GM12878 (cell line): Measurements from ENCODE around the gene HSPA2. TPM values are rescaled to one million over a fixed set of nuclear protein-coding genes. Genes with fewer than 3 reads are reported as not detected.
A peak's percentile ranks its signal among the peaks of the same experiment; 100 is the strongest.

ENCODE experiments used
- ATAC-seq: fragments of 200-7000 bp; cut with Tn5 transposase; 3 replicates; pipeline ENCODE4 v1.9.1; 2020; ENCODE audit warnings: mild to moderate bottlenecking, moderate library complexity
- BruUV-seq: library from RNA; stranded (reverse); fragments of 400-500 nt; replicated peaks from 2 replicates; lab custom pipeline; 2021; lab: Mats Ljungman, UMichigan
- CTCF ChIA-PET: fragments of 300-600 bp; sonication (Branson Sonifier 250); formaldehyde crosslinking; extraction: SDS; loops from one replicate; lab custom pipeline; 2021; ENCODE audit warnings: inconsistent platforms; lab: Yijun Ruan, JAX
- POLR2A ChIA-PET: fragments of 350-600 bp; formaldehyde crosslinking; extraction: SDS; loops from one replicate; lab custom pipeline; 2021; ENCODE audit warnings: inconsistent platforms; lab: Charles Lee
- RAD21 ChIA-PET: fragments of 300-600 bp; sonication (Branson Sonifier 250); formaldehyde crosslinking; loops from one replicate; lab custom pipeline; 2023; ENCODE audit warnings: antibody characterized with exemption; ENCODE audit not compliant: unreplicated experiment; lab: Charles Lee
- SMC1A ChIA-PET: fragments of 300-600 bp; sonication (Branson Sonifier 250); formaldehyde crosslinking; loops from one replicate; lab custom pipeline; 2023; ENCODE audit not compliant: unreplicated experiment, uncharacterized antibody; lab: Charles Lee
- DNase-seq: peaks from one replicate; pipeline ENCODE4 v3.0.0-alpha.2; 2011; ENCODE audit warnings: low read depth, low spot score
- FAIRE-seq: peaks from 3 replicates; lab custom pipeline; 2011; peaks lifted over from hg19 to GRCh38; lab: Jason Lieb, UNC
- H2AFZ ChIP-seq: 2 replicates; pipeline ENCODE4 v1.6.0; 2011; ENCODE audit warnings: low read depth, low read length, control low read depth; ENCODE audit not compliant: control insufficient read depth
- H3K27ac ChIP-seq: 2 replicates; pipeline ENCODE4 v1.5.1; 2011; ENCODE audit warnings: control low read depth; ENCODE audit not compliant: control insufficient read depth, insufficient read depth
- H3K27me3 ChIP-seq, 2 experiments: replicated peaks in 1 of 2; 2 replicates each; pipeline versions ENCODE4 v1.6.0 to v1.6.1; 2011; ENCODE audit warnings: low read length in 1 of 2; ENCODE audit not compliant: control insufficient read depth in 2 of 2, insufficient read depth in 2 of 2
- H3K36me3 ChIP-seq, 2 experiments: 2 replicates each; pipeline ENCODE4 v1.5.1; 2011; ENCODE audit warnings: low read length in 1 of 2; ENCODE audit not compliant: control insufficient read depth in 2 of 2, insufficient read depth in 2 of 2
- H3K4me1 ChIP-seq: 2 replicates; pipeline ENCODE4 v1.6.1; 2011; ENCODE audit warnings: mild to moderate bottlenecking, low read length, moderate library complexity, mixed read lengths; ENCODE audit not compliant: control insufficient read depth, insufficient read depth
- H3K4me2 ChIP-seq: 2 replicates; pipeline ENCODE4 v1.6.0; 2011; ENCODE audit warnings: control low read depth; ENCODE audit not compliant: control insufficient read depth, insufficient read depth
- H3K4me3 ChIP-seq: fragments of 200-600 bp; sonication (generic); 2 replicates; pipeline ENCODE4 v1.5.1; 2016
- H3K79me2 ChIP-seq: 2 replicates; pipeline ENCODE4 v1.6.0; 2011; ENCODE audit warnings: low read length; ENCODE audit not compliant: control insufficient read depth, insufficient read depth
- H3K9ac ChIP-seq: 2 replicates; pipeline ENCODE4 v1.8.0; 2011; ENCODE audit warnings: low read length, control low read depth, mixed read lengths; ENCODE audit not compliant: control insufficient read depth, insufficient read depth
- H3K9me3 ChIP-seq: replicated peaks from 3 replicates; pipeline ENCODE4 v1.5.1; 2011; ENCODE audit warnings: mild to moderate bottlenecking, low read length; ENCODE audit not compliant: control insufficient read depth, insufficient read depth
- H4K20me1 ChIP-seq: 2 replicates; pipeline ENCODE4 v1.6.0; 2011; ENCODE audit not compliant: control insufficient read depth, insufficient read depth
- ATF2 ChIP-seq: IDR thresholded peaks from 2 replicates; pipeline ENCODE4 v1.6.1; 2012; ENCODE audit warnings: low read length, inconsistent platforms
- ATF7 ChIP-seq: fragments of 450-650 bp; IDR thresholded peaks from 2 replicates; pipeline ENCODE4 v1.6.1; 2016; ENCODE audit warnings: low read depth, mild to moderate bottlenecking
- BRCA1 ChIP-seq: IDR thresholded peaks from 2 replicates; pipeline ENCODE4 v1.6.1; 2011; ENCODE audit warnings: low read depth, low read length, improper control_type of control experiment
- CHD2 ChIP-seq: IDR thresholded peaks from 2 replicates; pipeline ENCODE4 v1.6.1; 2011; ENCODE audit warnings: low read depth, low read length, improper control_type of control experiment, borderline replicate concordance
- CREM ChIP-seq: IDR thresholded peaks from 2 replicates; pipeline ENCODE4 v1.6.1; 2014; ENCODE audit warnings: antibody characterized with exemption, low read depth
- EGR1 ChIP-seq, 2 experiments: IDR thresholded peaks; 1 replicate in 1 of 2; 2 replicates in 1 of 2; pipeline ENCODE4 v1.6.1; 2011 to 2012; ENCODE audit warnings: low read depth in 2 of 2, low read length in 2 of 2, borderline replicate concordance in 1 of 2, mild to moderate bottlenecking in 1 of 2, moderate library complexity in 1 of 2
- RAD51 ChIP-seq: fragments of 450-650 bp; IDR thresholded peaks from 2 replicates; pipeline ENCODE4 v1.6.1; 2016; ENCODE audit warnings: moderate library complexity, mild to moderate bottlenecking, inconsistent platforms
- REST ChIP-seq: IDR thresholded peaks from 2 replicates; pipeline ENCODE4 v1.6.1; 2012; ENCODE audit warnings: mild to moderate bottlenecking, low read depth, low read length
- SIN3A ChIP-seq: IDR thresholded peaks from 2 replicates; pipeline ENCODE4 v1.6.1; 2012; ENCODE audit warnings: low read depth, low read length, improper control_type of control experiment
- TARDBP ChIP-seq: IDR thresholded peaks from 2 replicates; pipeline ENCODE4 v1.6.1; 2016; ENCODE audit warnings: borderline replicate concordance
- ZZZ3 ChIP-seq: IDR thresholded peaks from 2 replicates; pipeline ENCODE4 v1.6.1; 2011; ENCODE audit warnings: low read depth; ENCODE audit not compliant: control insufficient read depth, insufficient read length
- WGBS: methylation state at CpG from one replicate; pipeline ENCODE4 v1.1.6; 2016; ENCODE audit warnings: low lambda C conversion rate; ENCODE audit not compliant: insufficient replicate concordance, insufficient coverage; ENCODE audit errors: missing lambda C conversion rate; 5-methylcytosine and 5-hydroxymethylcytosine counted together
- in situ Hi-C: fragments of 300-500 bp; cut with MboI; formaldehyde crosslinking; loops from 9 replicates; pipeline ENCODE4 v1.14.3; 2018; ENCODE audit warnings: mixed read lengths
- intact Hi-C: fragments of 100-400 bp; cut with micrococcal nuclease; formaldehyde crosslinking; loops from one replicate; pipeline ENCODE4 v1.14.2; 2022; ENCODE audit not compliant: unreplicated experiment
- polyA plus RNA-seq, 11 experiments: library from polyadenylated mRNA; depleted of rRNA in 4 of 11; unstranded in 6 of 11; stranded (reverse) in 5 of 11; fragments of >200 nt; fragmentation: Nextera tagmentation in 4 of 11; fragmentation: Illumina TruSeq in 1 of 11; extraction: Ambion mirVana in 4 of 11; extraction: Trizol in 1 of 11; gene quantifications; 1 replicate in 1 of 11; 2 replicates in 10 of 11; pipeline versions ENCODE4 v1.2.1 to v1.2.3, GENCODE V29; 2011 to 2016; ENCODE audit warnings: inconsistent platforms in 2 of 11, missing spikeins in 2 of 11, low read depth in 1 of 11
- total RNA-seq, 4 experiments: library from RNA; depleted of rRNA in 3 of 4; stranded (reverse); fragments of >200 nt in 3 of 4; fragmentation: Illumina TruSeq in 1 of 4; extraction: Trizol in 1 of 4; gene quantifications; 2 replicates each; pipeline versions ENCODE4 v1.2.1 to v1.2.3, GENCODE V29; 2013 to 2021
- TF ChIP-seq, protein P1 (sequence below): fragments of 450-650 bp; IDR thresholded peaks from 2 replicates; pipeline ENCODE4 v1.6.1; 2017; ENCODE audit warnings: borderline replicate concordance
- TF ChIP-seq, protein P2 (sequence below): fragments of 150-350 bp; IDR thresholded peaks from 2 replicates; pipeline ENCODE4 v1.6.1; 2014; ENCODE audit warnings: mild to moderate bottlenecking, low read depth, low read length

HSPA2 gene
- total and polyA plus RNA-seq, 10 of the 15 experiments (the other 5 are each of a cell fraction or from before 2014, with no cell fraction given), result 0.02 to 1.2 (median 0.65) TPM

DNA sequence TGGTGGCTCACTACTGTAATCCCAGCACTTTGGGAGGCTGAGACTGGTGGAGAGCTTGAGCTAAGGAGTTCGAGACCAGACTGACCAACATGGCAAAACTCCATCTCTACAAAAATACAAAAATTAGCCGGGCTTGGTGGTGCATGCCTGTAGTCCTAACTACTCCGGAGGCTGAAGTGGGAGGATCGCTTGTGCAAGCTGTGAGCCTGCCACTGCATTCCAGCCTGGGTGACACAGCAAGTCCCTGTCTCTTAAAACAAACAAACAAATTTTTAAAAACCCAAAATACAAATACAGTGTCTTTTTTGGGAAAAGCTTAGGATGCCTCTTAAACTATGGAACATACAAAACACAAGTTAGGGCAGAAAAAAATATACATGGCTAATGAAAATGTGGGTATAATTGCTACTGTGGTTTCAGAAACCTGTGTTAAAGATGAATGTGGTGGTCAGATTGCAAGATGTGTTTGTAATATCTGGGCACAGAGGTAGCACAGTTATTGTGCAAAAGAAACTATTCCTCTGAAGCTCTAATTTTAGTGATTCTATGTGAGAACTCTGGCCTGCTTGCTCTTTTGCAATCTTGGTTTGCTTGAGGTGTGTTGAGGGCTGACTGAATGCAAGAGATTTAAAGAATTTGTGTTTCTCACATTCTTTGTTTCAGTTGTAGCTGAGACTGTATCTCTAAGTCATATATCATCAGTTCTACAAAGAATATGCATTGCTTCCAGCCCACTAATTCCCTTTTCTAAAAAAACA, 3.9 kb upstream of the HSPA2 start (continued):
- no peak for TF ChIP-seq ATF2
- no peak for TF ChIP-seq CHD2
- TF ChIP-seq SIN3A, result no peak
- no peak for TF ChIP-seq ATF7
- no peak for TF ChIP-seq BRCA1
- TF ChIP-seq, protein P1, sequence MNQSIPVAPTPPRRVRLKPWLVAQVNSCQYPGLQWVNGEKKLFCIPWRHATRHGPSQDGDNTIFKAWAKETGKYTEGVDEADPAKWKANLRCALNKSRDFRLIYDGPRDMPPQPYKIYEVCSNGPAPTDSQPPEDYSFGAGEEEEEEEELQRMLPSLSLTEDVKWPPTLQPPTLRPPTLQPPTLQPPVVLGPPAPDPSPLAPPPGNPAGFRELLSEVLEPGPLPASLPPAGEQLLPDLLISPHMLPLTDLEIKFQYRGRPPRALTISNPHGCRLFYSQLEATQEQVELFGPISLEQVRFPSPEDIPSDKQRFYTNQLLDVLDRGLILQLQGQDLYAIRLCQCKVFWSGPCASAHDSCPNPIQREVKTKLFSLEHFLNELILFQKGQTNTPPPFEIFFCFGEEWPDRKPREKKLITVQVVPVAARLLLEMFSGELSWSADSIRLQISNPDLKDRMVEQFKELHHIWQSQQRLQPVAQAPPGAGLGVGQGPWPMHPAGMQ, result no peak

- POLR2A ChIA-PET, result no interaction called here
- H4K20me1 ChIP-seq, result no peaks in the 10 kb centered on the region
- peaks cover 4% of the 10 kb centered on the region; the same call in 1 of the 2 replicates for H3K4me1 ChIP-seq
- H3K4me2 ChIP-seq, result peak overlapping the region; percentile 26; the same call in 1 of the 2 replicates
- CTCF ChIA-PET, result no interaction called here
- H2AFZ ChIP-seq, result no peak overlapping the region
- H3K4me3 ChIP-seq, result no peak overlapping the region
- H3K9ac ChIP-seq, result no peak overlapping the region
- RAD21 ChIA-PET, result no interaction called here
- no peaks in the 10 kb centered on the region for H3K36me3 ChIP-seq
- intact Hi-C loops, result loop anchor here (2.0 to 5.0 kb wide), 3 partner anchors 37 to 221 kb away; partner anchors contain the start of gene ZBTB1
- H3K79me2 ChIP-seq, result no peaks in the 10 kb centered on the region
- FAIRE-seq (no peak), ATAC-seq (no peak), DNase-seq (no peak)
- peaks cover 6 to 9% of the 10 kb centered on the region in 2 experiments for H3K27me3 ChIP-seq
- 93% methylated on average over 73 of the region's 73 CpGs for WGBS
- SMC1A ChIA-PET, result no interaction called here
- H3K27ac ChIP-seq, result no peak overlapping the region
- in situ Hi-C loops, result no loop called here
- BruUV-seq, result no TSS peak
- H3K9me3 ChIP-seq, result peaks cover 15% of the 10 kb centered on the region; the same call in 2 of the 3 replicates
- TF ChIP-seq ZZZ3 (no peak), RAD51 (no peak), REST (no peak), EGR1 (IDR thresholded peaks at IDR 0.05; ENCODE audit: borderline replicate concordance in 1 of 2, low read depth in 2 of 2, low read length in 2 of 2) (no peak), BRCA1 (no peak), TARDBP (no peak), CREM (no peak)
- TF ChIP-seq, protein P2, sequence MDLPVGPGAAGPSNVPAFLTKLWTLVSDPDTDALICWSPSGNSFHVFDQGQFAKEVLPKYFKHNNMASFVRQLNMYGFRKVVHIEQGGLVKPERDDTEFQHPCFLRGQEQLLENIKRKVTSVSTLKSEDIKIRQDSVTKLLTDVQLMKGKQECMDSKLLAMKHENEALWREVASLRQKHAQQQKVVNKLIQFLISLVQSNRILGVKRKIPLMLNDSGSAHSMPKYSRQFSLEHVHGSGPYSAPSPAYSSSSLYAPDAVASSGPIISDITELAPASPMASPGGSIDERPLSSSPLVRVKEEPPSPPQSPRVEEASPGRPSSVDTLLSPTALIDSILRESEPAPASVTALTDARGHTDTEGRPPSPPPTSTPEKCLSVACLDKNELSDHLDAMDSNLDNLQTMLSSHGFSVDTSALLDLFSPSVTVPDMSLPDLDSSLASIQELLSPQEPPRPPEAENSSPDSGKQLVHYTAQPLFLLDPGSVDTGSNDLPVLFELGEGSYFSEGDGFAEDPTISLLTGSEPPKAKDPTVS, result no peak
These were observed 875 bp downstream of the HSPA2 start for GRCh38 chr14:64541261-64541971.
